PC-9 (cell line): ENCODE data around the gene MX2.

Source experiments
- EZH2 ChIP-seq: fragments of 200-600 bp; sonication (generic); IDR thresholded peaks from 2 replicates; pipeline ENCODE4 v1.8.0; 2017; ENCODE audit warnings: antibody characterized with exemption, low read depth
- TF ChIP-seq, protein P1 (sequence below): fragments of 200-600 bp; sonication (generic); conservative IDR thresholded peaks from 2 replicates; pipeline ENCODE4 v1.6.1; 2017; ENCODE audit warnings: mixed run types, antibody characterized with exemption, mild to moderate bottlenecking, moderate library complexity

DNA sequence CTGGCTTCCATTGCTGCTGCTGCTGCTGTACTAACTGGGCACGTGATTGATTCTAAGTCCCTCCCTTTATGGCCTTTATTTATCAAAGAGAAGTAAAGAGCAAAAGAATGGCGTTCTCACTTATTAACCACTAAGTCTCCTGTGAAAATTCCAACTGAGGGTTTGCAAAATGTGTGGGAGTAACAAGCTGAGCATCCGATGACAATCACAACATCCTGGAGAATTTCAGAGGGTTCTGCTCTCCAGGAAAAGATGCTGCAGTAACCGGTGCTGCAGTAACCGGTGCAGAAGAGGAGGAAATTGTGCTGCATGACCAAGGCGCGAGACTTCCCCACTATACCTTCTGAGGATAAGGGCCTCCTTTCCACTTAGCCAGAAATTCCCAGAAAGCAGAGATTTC is 12.7 kb upstream of the MX2 start:
- TF ChIP-seq, protein P1, sequence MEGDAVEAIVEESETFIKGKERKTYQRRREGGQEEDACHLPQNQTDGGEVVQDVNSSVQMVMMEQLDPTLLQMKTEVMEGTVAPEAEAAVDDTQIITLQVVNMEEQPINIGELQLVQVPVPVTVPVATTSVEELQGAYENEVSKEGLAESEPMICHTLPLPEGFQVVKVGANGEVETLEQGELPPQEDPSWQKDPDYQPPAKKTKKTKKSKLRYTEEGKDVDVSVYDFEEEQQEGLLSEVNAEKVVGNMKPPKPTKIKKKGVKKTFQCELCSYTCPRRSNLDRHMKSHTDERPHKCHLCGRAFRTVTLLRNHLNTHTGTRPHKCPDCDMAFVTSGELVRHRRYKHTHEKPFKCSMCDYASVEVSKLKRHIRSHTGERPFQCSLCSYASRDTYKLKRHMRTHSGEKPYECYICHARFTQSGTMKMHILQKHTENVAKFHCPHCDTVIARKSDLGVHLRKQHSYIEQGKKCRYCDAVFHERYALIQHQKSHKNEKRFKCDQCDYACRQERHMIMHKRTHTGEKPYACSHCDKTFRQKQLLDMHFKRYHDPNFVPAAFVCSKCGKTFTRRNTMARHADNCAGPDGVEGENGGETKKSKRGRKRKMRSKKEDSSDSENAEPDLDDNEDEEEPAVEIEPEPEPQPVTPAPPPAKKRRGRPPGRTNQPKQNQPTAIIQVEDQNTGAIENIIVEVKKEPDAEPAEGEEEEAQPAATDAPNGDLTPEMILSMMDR = no peak
- TF ChIP-seq EZH2 = no peak
